GM21526 (cell line): ENCODE data around the gene KCNJ5.
"Not testable (repeated sequence)": the region's sequence is repeated elsewhere in the genome, so short reads cannot be mapped to it uniquely, and the experiment has no call there.

Experiments
- ATAC-seq: cut with Tn5 transposase; IDR thresholded peaks from one replicate; pipeline ENCODE4 v1.9.1; 2021; ENCODE audit warnings: moderate library complexity; ENCODE audit not compliant: unreplicated experiment, low FRiP score

KCNJ5 gene

GRCh38 chr11:128909438-128910125 is 18.4 kb downstream of the KCNJ5 start:
- ATAC-seq, result no peak

- ATAC-seq, result no peak
These were observed 19.4 kb downstream of the KCNJ5 start for GRCh38 chr11:128910576-128910975.

- no peak for ATAC-seq
These were observed 20.1 kb downstream of the KCNJ5 start for GRCh38 chr11:128911239-128911638.

GRCh38 chr11:128911701-128912100 is 20.5 kb downstream of the KCNJ5 start:
- no peak for ATAC-seq

GRCh38 chr11:128913806-128914205 is 22.6 kb downstream of the KCNJ5 start:
- no peak for ATAC-seq

GRCh38 chr11:128914216-128915148 is 23.3 kb downstream of the KCNJ5 start:
- no peak for ATAC-seq

GRCh38 chr11:128915149-128915521 is 24.0 kb downstream of the KCNJ5 start:
- no peak for ATAC-seq

- no peak for ATAC-seq
These were observed 24.9 kb downstream of the KCNJ5 start for GRCh38 chr11:128916037-128916572.

GRCh38 chr11:128916681-128917080 is 25.5 kb downstream of the KCNJ5 start:
- no peak for ATAC-seq

- no peak for ATAC-seq
These were observed 26.1 kb downstream of the KCNJ5 start for GRCh38 chr11:128917144-128917724.

GRCh38 chr11:128919216-128919615 is 28.1 kb downstream of the KCNJ5 start:
- ATAC-seq, result no peak

GRCh38 chr11:128919635-128920034 is 28.5 kb downstream of the KCNJ5 start:
- not testable (repeated sequence) for ATAC-seq

GRCh38 chr11:128920666-128921065 is 29.5 kb downstream of the KCNJ5 start:
- ATAC-seq, result no peak

- ATAC-seq, result no peak
These were observed 30.6 kb downstream of the KCNJ5 start for GRCh38 chr11:128921793-128922192.

GRCh38 chr11:128924104-128924503 is 32.9 kb downstream of the KCNJ5 start:
- ATAC-seq, result no peak

- ATAC-seq, result no peak
These were observed 33.5 kb downstream of the KCNJ5 start for GRCh38 chr11:128924510-128925249.

GRCh38 chr11:128925250-128925600 is 34.1 kb downstream of the KCNJ5 start:
- no peak for ATAC-seq

- ATAC-seq, result no peak
These were observed 34.8 kb downstream of the KCNJ5 start for GRCh38 chr11:128926000-128926399.

GRCh38 chr11:128926437-128927107 is 35.4 kb downstream of the KCNJ5 start:
- ATAC-seq, result no peak

GRCh38 chr11:128927108-128927461 is 35.9 kb downstream of the KCNJ5 start:
- ATAC-seq, result no peak
